NCI-H2196 treated with DMSO at 0.1 percent for 48 hours (cell line): Measurements from ENCODE around the gene S100A8.

Source experiments
- DNase-seq: peaks from one replicate; lab custom pipeline; 2025; ENCODE audit not compliant: unreplicated experiment; lab: John Stamatoyannopoulos, UW

Gene S100A8

DNA sequence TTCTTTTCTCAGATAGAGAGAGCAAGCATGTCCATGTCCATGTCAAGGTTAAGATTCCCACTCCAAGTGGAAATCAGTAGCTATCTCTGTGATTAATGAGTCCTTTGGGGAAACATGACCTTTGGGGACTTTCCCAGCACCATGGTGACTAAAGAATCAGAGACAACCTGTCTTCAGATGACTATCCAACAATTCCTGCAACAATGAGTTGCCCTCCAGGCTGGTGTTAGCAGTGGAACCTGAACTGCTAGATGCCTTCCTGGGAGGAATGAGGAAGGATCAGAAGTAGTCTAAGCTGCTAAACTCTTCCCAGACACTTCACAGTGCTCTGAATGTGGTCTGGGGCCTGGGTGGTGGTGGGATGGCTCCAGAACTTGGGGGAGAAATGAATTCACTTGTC, 26.7 kb downstream of the S100A8 start:
- DNase-seq = no peak

DNA sequence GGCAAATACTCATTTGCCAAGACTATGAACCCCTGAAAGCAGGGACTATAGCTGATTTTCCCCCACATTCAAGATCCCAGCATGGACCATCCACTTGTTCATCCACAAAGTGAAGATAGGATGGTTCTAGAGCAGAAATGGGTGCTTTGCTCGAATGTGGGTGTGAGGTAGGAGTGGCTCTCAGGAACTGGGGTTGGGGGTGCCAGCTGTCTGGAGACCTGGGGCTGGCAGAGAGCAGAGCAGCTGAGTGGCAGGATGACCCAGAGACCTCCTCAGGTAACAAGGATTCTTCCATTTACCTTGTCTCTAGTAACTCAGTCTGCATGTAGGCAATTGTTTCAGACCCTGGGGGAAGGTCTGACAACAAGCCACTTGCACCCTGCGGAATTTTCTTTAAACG, 27.2 kb downstream of the S100A8 start:
- no peak for DNase-seq

DNA sequence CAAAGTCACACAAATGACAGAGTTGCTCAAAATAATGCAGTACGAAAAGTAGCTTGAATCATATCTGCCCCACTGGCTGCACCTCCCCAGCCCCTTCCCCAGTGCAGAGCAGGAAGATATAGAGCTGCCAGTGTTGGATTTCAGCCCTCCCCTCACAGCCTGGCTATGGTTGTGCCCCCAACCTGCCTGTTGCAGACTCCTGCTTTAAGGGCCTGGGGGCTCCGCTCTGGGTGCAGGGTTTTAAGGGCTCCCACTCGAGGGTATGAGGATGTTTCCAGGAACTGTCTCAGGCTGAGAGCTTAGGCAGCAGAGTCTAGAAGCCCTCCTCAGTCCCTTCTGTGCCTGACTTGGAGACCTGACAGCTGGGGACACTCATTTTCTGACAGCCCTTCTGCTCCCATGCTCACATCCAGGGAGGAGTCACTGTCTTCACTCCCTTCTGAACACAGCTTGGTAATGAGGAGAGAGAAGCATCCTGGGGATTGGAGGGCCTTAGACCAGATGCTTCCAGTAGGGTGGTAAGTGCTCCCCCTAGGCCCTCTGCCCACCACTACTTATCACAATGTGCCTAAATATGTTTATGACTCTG, 28.6 kb downstream of the S100A8 start:
- no peak for DNase-seq

DNA sequence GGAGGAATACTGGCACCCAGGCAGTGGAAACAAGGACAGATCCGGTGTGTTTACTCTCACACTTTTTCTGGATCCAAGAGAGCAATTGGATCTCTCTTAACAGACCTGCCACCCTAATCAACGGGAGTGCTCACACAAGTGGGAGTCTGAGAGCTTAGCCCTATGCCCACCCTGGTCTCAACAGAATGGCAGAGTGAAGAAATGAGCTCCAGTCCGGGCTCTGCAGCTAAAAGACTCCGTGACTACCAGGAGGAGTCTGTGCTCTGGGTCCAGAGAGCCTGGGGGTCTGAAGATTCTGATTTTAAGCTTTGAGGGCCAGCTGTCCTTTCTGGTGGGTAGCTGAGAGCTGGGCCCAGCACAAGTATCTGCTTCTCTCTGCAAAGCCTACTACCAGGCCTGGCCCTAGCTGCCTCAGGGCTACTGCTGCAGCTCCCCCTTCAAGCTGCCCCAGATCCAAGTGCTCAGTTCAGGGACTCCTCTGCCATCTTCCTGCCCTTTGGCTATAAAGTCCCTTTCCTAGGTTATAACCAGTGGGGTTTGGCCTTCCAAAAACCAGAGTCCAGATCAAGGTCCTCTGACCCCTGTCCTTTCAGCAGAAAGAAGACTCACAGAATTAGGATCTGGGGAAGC, 29.3 kb downstream of the S100A8 start:
- no peak for DNase-seq

DNA sequence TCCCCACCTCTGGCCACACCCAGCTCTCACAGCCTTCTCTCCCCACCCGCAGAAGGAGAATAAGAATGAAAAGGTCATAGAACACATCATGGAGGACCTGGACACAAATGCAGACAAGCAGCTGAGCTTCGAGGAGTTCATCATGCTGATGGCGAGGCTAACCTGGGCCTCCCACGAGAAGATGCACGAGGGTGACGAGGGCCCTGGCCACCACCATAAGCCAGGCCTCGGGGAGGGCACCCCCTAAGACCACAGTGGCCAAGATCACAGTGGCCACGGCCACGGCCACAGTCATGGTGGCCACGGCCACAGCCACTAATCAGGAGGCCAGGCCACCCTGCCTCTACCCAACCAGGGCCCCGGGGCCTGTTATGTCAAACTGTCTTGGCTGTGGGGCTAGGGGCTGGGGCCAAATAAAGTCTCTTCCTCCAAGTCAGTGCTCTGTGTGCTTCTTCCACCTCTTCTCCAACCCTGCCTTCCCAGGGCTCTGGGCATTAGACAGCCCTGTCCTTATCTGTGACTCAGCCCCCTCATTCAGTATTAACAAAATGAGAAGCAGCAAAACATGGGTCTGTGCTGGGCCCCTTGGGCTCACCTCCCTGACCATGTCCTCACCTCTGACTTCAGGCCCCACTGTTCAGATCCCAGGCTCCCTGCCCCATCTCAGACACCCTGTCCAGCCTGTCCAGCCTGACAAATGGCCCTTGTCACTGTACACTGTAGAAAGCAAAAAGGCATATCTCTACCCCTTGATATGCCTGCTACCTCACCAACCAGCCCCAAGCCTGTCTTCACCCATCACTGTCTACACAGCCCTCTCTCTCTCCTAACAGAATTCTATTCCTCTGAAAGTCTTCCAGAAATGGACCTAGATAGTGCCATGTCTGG, 30.0 kb downstream of the S100A8 start:
- no peak for DNase-seq

DNA sequence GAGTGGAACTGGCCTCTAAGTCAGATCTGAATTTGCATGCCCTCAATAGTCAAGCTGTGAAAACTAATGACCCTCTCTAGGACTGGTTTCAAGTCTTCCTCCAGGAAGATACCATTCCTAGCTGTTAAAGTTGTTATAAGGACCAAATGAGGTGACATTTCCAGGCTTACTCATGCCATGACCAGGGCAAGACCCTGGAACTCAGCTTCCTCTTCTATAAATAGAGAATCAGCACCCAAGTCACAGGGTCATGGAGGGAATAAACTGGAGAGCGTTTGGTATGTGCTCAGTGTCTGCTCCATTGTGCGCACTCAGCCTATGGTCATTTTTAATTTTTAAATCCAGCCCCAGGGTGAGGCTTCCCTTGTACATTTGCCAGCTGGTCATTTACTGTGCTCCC, 30.7 kb downstream of the S100A8 start:
- no peak for DNase-seq

DNA sequence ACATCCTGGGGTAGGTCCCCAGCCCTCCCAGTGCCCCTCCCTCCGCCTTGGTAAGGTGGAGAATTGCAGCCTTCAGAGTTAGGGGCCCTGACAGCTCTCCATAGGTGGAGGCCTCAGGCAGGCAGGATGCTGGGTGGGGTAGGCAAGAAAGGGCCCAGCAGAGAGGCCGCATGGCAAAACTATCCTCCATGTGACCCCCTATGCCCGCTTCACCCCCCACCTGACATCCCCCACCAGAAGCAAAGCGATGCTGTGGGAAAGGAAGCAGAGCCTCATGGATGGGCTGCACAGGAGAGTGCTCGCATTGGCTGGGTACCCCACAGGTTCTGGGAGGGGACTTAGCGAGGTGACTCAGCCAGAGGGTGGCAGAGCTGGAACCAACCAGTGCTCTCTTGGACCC, 31.6 kb downstream of the S100A8 start:
- DNase-seq = no peak

DNA sequence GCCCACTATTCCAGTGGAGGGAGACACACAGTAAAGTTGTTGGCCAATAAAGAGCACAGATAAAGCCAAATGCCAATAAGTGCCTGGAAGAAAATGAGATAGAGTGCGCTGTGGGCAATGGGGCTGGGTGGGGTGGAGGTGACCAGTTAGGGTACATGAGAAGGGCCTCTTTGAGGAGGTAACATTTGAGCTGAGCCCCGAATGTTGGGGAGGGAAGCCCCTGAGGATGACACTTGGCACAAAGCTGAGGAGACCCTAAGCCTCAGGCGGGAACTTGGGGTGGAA, 32.2 kb downstream of the S100A8 start:
- no peak for DNase-seq

DNA sequence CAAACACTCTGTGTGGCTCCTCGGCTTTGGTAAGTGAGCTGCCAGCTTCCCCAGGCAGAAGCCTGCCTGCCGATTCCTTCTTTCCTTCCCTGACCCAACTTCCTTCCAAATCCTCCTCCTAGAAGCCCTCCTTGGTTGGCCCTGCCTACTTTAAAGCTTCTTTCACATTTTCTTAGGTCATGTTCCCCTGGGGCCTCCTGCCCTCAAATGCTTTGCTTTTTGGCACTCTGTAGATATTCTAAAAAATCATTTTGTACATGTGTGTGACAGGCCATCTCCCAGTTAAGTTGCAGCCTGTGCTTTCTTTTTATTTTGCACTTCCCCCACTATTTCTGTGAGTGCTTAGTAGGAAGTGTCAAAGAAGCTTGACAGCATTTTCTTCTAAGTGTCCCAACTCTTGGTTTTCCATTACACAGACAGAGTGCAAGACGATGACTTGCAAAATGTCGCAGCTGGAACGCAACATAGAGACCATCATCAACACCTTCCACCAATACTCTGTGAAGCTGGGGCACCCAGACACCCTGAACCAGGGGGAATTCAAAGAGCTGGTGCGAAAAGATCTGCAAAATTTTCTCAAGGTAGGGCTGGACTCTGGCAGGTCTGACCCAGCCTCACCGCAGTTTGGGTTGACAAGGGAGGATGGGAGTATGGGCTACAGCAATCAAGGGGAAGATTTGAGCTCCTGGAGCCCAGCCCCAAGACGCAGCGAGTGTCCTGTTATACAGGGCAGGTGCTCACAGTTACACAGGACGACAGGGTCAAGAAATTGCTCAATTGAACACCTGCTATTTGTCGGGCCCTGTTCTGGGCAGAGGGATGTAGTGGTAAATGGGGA, 32.8 kb downstream of the S100A8 start, which contains the start of gene S100A9:
Gene S100A9 (plus strand): TSS at position 2 of the 838 bp plus-strand sequence. CDS start 430 bp downstream, at position 432.
- DNase-seq = no peak

DNA sequence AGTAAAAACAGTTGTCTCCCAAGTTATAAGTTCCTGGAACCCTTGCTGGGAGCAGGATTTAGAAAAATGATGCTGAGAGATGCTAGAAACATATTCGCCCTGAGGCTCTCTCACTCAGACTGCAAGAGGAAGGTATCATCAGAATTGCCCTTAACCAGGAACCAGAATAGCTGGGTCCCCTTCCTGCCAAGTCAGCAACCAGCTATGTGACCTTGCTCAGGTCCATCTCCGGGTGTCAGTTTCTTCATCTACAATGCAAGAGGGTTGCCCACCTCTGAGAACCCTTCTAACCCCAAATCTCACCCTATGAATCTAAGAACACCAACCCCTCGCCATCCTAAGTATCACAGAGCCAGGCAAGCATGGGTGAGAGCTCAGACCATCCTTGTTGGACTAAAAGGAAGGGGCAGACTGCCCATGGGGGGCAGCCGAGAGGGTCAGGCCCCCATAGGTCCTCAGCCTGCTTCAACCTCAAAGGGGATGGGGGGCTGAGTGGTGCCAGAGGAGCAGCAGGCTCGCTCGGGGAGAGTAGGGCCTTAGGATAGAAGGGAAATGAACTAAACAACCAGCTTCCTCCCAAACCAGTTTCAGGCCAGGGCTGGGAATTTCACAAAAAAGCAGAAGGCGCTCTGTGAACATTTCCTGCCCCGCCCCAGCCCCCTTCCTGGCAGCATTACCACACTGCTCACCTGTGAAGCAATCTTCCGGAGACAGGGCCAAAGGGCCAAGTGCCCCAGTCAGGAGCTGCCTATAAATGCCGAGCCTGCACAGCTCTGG, 33.6 kb downstream of the S100A8 start:
- no peak for DNase-seq

DNA sequence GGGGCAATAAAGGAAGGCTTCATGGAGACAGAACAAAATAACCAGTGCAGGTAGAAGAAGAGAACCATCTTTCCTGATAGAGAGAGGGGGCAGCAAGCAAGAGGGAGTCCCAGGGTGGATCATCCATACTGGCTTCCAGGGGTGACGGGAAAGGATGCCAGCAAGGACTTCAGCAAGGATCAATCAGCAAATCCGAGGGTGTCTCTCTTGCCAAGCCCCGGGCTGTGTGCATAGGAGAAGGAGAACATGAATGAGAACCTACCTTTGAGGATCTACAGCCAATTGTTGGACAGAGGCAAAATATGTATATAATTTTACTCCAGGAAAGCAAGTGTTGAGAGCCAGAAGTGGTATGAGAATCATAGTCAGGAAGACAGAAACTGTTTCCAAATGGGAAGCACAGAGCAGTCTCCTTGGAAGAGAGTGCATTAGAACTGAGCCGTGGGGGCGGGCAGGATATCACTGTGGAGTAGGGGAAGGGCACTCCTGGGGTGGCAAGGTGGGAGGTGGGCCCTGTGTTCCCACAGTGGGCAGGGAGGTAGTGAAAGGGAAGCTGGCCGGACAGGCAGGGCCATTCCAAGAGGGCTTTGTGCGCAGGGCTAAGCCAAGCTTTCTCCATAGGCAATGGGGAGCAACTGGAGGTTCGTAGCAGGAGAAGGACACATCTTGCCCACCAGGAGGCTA, 34.3 kb downstream of the S100A8 start:
- DNase-seq = no peak

DNA sequence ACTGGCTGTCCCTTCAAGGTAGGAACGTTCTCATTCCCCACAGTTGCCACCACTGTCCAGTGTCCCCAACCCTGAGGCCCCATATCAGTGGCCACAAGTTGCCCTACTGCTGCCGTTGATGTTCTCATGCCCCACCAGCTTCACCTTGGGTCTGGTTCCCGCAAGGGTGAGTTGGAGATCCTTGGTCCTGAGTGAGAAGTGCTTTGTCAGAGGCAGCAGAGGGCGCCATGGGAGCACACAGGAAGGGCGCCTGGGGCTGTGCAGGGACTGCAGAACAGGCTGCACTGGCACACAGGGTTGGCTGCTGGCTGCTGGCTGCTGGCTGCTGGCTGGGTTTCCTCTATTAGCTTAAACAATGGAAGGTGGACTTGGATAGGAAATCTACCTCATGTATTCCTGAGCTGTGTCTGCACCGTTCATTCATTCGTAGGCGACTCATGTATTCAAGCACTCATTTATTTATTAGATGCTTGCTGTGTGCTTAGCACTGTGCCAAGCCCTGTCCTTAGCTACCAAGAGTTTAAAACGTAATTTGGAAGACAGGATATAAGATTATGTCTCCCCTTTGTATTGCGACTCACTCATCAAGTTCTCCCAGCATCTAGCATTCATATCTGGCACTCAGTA, 35.3 kb downstream of the S100A8 start:
- DNase-seq = peak; percentile 39

DNA sequence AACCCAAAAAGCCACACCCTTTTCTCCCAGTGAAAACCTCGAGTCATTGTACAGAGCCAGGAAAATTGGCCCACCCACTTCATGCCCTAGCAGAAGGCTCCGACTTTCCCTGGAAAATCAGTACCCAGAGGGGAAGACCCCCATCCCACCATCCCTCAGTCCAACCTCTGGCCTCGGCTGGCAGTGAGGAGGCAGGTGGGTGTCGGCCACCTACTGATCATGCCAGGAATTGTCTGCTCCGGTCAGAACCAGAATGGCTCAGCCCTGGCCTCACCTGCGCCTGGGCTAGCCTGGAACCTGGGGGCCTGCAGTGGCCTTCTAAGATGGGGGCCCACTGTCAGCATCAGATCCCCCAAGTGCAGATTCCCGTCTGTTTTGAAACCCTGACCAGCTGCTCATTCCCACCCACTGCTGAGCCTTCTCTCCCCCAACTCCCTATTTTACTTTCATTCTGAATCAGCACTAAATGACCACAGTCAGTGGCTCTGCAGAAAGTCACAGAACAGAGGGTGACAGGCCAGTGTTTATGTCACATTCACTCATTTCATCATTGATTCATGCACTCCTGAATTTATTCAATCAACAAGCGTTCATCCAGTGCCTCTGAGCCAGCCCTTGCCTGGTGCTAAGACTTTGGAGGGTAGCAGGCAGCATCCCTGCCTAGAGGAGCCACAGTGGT, 36.2 kb downstream of the S100A8 start:
- no peak for DNase-seq

DNA sequence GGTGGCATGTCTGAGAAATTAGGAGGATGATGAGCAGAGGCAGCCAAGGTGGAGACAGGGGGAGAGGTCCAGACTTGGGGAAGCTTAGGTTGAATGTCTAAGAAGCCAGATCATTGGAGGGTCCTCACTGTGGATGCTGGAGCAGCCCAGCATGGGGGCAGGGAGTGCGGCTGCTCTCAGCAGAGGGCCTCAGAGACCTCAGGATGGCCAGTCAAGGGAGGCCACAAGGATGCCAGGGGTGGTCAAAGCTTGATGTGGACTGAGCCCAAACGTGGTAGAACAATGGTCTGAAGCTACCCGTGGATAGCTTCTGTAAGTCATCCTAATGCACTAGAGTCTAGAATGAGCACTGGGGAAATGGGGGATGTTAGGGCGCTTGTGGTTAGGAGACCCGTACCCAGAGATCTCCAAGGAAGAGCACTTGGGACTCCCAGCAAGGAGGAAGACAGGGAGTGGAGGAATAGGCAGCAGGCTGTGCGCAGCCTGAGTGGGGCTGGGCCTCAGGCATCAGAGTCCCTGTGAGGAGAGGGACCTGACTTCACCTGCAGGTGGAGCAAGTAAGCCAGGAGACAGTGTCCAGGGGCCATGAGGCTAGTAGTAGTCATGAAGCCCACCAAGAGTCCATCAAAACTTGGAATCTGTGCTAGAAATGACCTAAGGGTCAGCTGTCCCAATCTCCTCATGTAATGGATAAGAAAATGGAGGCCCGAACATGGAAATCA, 37.5 kb downstream of the S100A8 start:
- DNase-seq = peak; percentile 21

DNA sequence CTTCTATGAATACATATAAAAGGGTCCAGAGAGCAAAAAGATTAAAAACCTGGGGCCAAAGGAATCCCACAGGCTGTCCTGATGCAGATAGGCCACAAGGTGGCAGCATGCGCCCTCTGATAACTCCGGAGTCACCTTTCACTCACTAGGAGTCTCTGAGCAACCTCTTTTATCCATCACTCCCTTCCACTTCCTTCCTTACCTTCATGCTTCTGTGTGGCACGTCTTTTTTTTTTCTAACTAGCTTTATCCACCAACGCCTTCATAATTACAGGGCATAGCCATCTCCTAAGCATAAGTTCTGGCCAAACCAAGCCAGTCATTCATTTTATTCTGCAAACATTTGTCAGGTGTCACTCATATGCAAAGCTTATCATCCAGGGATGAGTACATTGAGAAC, 38.4 kb downstream of the S100A8 start:
- peak; percentile 72 for DNase-seq

DNA sequence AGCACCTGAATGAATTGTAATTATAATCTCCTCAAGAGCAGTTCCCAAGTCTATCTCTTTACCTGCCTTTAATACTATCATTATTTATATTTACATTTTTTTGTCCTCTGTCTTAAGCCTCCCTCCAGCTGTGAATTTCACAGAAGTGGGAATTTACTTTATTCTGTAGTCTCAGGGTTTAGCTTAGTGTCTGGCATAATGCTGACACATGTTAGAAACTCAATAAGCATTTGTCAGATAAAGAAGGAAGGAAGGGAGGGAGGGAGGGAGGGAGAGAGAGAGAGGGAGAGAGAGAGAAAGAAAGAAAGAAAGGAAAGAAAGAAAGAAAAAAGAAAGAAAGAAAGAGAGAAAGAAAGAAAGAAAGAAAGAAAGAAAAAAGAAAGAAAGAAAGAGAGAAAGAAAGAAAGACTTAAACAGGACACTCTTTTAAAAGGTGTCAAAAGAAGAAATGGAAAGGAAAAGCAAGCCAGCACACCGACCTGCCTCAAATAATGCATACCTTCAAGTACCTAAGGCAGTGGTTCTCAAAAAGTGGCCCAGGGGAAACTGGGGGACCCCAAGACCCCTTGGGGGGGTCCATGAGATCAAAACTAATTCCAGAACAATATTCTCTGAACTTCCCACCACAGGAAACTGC, 40.4 kb downstream of the S100A8 start:
- DNase-seq = no peak

DNA sequence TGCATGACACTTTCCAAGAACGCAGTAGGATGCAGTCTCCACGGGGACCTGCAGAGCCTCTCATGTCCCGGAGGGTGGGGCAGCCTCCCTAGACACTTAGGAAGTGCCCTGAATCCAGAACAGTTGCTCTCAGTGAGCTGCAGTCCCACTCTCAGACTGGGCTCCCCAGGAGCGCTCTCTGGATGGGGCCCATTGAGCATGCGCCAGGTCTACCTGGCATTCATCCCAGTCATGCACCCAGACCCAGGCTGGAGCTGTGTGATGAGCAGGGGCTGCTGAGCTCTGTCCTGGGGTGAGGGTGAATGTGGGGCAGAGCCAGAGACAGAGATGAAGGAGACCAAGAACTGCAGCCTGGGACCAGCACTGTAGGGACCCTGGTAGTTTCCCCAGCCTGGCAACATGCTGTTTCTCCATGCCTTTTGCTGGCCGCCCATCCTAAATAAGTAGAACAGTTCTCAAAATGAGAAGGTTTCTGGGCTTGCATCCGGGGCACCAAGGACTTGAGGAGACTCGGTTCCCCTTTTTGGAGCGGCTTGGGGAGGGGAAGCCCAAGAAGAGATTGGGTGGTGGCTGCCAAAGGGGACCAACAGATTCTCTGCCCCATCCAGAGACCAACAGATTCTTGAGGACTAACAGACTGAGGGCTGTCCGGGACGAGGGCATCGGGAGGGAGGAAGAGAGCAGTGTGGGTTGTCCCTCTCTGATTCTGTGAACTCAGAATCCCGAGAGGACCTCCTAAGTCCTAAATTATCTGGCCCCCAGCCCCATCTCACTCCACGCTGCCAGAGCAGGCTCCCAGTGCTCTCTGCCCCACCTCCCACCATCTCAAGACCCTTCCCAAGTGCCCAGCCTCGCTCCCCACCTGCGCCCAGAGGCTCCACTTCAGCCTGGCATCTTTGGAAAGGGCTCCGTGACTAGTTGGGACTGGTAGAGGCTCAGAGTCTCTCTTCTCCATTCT, 41.2 kb downstream of the S100A8 start:
- no peak for DNase-seq
